ENCODE results near the gene ARHGAP4. TPM values are rescaled to one million over a fixed set of nuclear protein-coding genes. Genes with fewer than 3 reads are reported as not detected.

ARHGAP4 gene
- total RNA-seq, 1 donor from 2014 or later, result 16.4 TPM

DNA sequence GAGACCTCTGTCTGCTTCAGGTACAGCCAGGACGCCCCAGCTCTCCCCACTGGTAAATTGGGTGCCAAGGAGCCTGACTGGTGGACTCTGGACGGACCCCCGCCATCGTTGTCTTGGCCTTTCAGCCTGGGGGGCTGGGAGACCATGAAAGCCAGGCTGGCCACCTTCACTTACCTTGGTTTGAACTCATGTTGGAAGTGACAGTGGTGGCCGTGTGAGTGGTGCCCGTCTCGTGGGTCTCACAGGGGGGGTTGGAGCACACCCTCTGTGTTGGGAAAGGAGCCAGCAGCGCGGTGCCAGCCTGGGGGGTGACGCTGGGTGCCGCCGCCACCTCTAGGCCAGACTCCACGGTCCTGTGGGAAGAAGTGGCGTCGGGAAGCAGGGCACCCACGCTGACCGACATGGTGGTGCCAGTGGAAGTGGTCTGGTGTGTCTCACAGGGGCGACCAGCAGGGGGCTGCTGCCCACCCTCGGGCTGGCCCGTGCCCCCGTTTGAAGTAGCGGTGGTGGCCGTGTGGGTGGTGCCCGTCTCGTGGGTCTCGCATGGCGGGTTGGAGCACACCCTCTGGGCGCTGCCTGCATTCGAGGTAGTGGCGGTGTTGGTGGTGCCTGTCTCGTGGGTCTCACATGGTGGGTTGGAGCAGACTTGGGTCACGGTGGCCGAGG lies 28.0 kb upstream of the ARHGAP4 start:
- TF ChIP-seq, protein P1, sequence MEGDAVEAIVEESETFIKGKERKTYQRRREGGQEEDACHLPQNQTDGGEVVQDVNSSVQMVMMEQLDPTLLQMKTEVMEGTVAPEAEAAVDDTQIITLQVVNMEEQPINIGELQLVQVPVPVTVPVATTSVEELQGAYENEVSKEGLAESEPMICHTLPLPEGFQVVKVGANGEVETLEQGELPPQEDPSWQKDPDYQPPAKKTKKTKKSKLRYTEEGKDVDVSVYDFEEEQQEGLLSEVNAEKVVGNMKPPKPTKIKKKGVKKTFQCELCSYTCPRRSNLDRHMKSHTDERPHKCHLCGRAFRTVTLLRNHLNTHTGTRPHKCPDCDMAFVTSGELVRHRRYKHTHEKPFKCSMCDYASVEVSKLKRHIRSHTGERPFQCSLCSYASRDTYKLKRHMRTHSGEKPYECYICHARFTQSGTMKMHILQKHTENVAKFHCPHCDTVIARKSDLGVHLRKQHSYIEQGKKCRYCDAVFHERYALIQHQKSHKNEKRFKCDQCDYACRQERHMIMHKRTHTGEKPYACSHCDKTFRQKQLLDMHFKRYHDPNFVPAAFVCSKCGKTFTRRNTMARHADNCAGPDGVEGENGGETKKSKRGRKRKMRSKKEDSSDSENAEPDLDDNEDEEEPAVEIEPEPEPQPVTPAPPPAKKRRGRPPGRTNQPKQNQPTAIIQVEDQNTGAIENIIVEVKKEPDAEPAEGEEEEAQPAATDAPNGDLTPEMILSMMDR (IDR thresholded peaks at IDR 0.05; ENCODE audit: unreplicated experiment), result peak; percentile 20
- Mint-ChIP-seq H3K4me3 (ENCODE audit: low read depth) (no peak overlapping the region), H3K27me3 (no peaks in the 10 kb centered on the region), H3K9me3 (ENCODE audit: low read depth) (no peaks in the 10 kb centered on the region), H3K27ac (no peak overlapping the region), H3K4me1 (ENCODE audit: low read depth) (no peaks in the 10 kb centered on the region), H3K36me3 (ENCODE audit: insufficient read depth) (peaks cover 31% of the 10 kb centered on the region)
- no peak for DNase-seq (ENCODE audit: low spot score, unreplicated experiment)

DNA sequence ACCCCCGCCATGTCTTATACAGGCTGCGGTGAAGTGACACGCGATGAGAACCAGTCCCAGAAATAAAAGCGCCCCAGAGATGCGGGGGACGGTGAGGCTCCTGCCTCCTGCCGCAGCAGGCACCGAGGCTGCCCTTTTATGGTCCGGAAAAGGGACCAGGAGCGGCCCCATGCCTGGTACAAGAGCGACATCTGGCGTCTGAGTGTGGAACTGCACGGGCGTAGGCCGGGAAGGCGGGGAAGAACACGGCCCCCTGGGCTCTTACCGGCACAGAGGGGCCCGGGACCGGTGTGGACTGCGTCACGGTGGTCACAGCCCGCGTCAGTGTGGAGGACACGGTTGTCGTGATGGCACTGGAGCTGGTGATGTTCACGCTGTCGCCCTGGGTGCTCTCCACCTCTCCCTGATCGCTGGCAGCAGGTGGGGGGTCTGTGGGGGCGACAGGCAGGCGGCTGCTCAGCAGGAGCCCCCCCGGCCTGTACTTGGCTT lies 27.3 kb upstream of the ARHGAP4 start:
- Mint-ChIP-seq H3K27me3 (no peaks in the 10 kb centered on the region), H3K27ac (no peak overlapping the region), H3K4me3 (ENCODE audit: low read depth) (no peak overlapping the region), H3K4me1 (ENCODE audit: low read depth) (no peaks in the 10 kb centered on the region), H3K36me3 (ENCODE audit: insufficient read depth) (peaks cover 32% of the 10 kb centered on the region), H3K9me3 (ENCODE audit: low read depth) (no peaks in the 10 kb centered on the region)
- DNase-seq (ENCODE audit: low spot score, unreplicated experiment), result peak; percentile 77
- TF ChIP-seq, protein P1 (IDR thresholded peaks at IDR 0.05; ENCODE audit: unreplicated experiment), result peak; percentile 97

DNA sequence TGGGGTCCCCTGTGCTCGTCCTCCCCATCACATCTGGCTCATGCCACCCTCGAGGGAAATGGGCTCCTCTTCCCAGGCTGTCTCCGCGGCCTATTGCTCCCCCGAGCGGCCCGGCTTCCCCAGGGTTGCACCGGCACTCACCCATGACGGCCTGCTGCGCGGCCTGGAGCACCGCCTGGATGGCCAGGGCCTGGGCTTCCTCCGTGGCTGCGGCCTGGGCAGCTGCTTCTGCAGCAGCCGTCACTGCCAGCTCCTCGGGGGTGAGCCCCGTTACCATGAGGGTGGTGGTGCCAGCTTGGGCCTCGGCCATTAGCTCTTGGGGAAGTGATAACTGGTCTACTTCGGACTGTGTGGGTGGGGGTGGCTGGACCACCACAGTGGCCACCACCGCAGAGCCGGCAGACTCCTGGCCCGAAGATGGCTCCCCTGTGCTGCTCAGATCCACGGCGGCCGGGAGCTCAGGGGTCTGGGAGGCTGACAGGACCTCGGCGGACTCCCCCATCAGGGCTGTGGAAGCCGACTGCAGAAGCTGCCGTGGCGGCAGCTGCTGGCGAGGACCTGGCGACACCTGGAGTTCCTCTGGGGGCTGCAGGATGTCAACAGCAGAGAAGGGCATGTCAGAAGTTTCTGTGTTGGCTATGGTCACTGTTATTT lies 26.4 kb upstream of the ARHGAP4 start:
- Mint-ChIP-seq H3K27me3 (no peaks in the 10 kb centered on the region), H3K36me3 (ENCODE audit: insufficient read depth) (peaks cover 33% of the 10 kb centered on the region), H3K27ac (no peak overlapping the region), H3K9me3 (ENCODE audit: low read depth) (no peaks in the 10 kb centered on the region), H3K4me1 (ENCODE audit: low read depth) (peaks cover 2% of the 10 kb centered on the region), H3K4me3 (ENCODE audit: low read depth) (no peak overlapping the region)
- TF ChIP-seq, protein P1 (IDR thresholded peaks at IDR 0.05; ENCODE audit: unreplicated experiment), result no peak
- DNase-seq (ENCODE audit: low spot score, unreplicated experiment), result no peak

DNA sequence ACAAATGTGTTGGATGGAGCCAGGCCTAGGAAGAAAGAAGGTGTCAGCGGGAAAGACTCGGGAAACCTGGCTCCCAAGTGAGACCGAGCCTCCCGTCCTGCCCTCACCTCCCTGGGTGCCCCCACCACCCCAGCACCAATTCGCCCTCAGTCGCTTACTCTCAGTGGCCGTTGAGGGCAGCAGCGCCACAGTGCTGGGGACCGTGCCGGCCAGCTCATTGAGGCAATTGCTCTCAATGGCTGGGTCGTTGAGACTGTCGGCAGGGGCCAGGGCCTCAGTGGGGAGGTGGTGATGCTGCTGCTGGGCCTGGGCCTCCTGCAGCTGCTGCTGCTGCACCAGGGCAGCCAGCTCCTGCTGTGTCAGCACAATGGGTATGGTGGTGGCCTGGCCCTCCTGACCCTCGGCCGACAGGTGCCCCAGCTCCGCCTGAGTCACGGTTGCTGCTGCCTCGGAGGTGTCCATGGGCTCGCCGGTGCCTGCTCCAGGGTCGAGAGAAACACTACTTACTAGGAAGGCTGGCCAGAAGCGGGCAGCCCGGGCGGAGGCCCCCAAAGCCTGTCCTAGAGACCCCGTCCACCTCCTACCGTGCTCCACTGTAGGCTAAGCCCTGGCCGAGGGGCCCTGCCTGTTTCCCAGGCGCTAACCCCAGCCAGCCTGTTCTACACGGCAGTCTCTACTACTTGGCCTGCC lies 25.8 kb upstream of the ARHGAP4 start:
- no peak overlapping the region for H3K4me3 Mint-ChIP-seq (ENCODE audit: low read depth)

DNA sequence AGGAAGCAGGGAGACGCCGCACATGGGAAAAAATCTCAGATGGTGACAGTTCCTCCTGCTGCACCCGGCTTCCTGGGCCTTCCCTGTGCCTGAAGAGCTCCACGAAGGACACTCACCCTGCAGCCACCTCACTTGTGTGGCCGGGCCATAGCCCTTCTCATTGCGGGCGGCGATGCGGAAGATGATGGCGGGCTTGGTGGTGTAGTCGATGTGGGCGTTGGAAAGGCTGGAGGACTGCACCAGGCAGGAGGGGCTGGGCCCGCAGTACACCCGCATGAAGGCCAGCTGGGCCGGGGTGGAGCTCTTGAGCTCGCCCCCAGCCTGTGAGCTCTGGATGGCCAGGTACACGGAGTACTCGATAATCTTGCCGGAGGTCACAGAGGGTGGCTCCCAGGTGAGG lies 24.1 kb upstream of the ARHGAP4 start:
- peaks cover 3% of the 10 kb centered on the region for H3K4me1 Mint-ChIP-seq (ENCODE audit: low read depth)
- TF ChIP-seq, protein P1 (IDR thresholded peaks at IDR 0.05; ENCODE audit: unreplicated experiment), result no peak
- no peak for DNase-seq (ENCODE audit: low spot score, unreplicated experiment)
- H3K4me3 Mint-ChIP-seq (ENCODE audit: low read depth), result no peak overlapping the region
- H3K27me3 Mint-ChIP-seq, result no peaks in the 10 kb centered on the region
- H3K36me3 Mint-ChIP-seq (ENCODE audit: insufficient read depth), result peaks cover 32% of the 10 kb centered on the region
- no peaks in the 10 kb centered on the region for H3K9me3 Mint-ChIP-seq (ENCODE audit: low read depth)
- peak overlapping the region; percentile 56 for H3K27ac Mint-ChIP-seq

More for the DNA sequence above, 25.8 kb upstream of the ARHGAP4 start:
- Mint-ChIP-seq H3K36me3 (ENCODE audit: insufficient read depth) (peaks cover 35% of the 10 kb centered on the region), H3K27me3 (no peaks in the 10 kb centered on the region), H3K9me3 (ENCODE audit: low read depth) (no peaks in the 10 kb centered on the region), H3K4me1 (ENCODE audit: low read depth) (peaks cover 3% of the 10 kb centered on the region), H3K27ac (no peak overlapping the region)
- TF ChIP-seq, protein P1 (IDR thresholded peaks at IDR 0.05; ENCODE audit: unreplicated experiment), result no peak
- DNase-seq (ENCODE audit: low spot score, unreplicated experiment), result no peak

Data from progenitor cell of endocrine pancreas (in vitro differentiated cells).